HepG2 (cell line): ENCODE measurements around the gene GDF11. TPM values are rescaled to one million over a fixed set of nuclear protein-coding genes. Genes with fewer than 3 reads are reported as not detected.
A peak's percentile ranks its signal among the peaks of the same experiment; 100 is the strongest.

Experiments used
- ATF6 ChIP-seq: sonication (generic); formaldehyde crosslinking; conservative IDR thresholded peaks from 2 replicates; pipeline ENCODE4 v1.4.0; 2020; ENCODE audit warnings: missing genetic modification reagents
- CAMTA2 ChIP-seq: sonication (generic); formaldehyde crosslinking; IDR thresholded peaks from 2 replicates; pipeline ENCODE4 v1.4.0; 2020; ENCODE audit warnings: mild to moderate bottlenecking, missing genetic modification reagents, borderline replicate concordance
- HNRNPH1 ChIP-seq: fragments of 200-400 bp; formaldehyde crosslinking; optimal IDR thresholded peaks from 2 replicates; pipeline ENCODE3; 2017; ENCODE audit warnings: mild to moderate bottlenecking, low read depth, low read length
- NONO ChIP-seq, 2 experiments: fragments of 450-650 bp in 1 of 2; sonication (generic) in 1 of 2; formaldehyde crosslinking in 1 of 2; IDR thresholded peaks in 1 of 2; conservative IDR thresholded peaks in 1 of 2; 2 replicates each; pipeline versions ENCODE4 v1.6.1 to v1.8.0; 2017 to 2022; ENCODE audit warnings: mild to moderate bottlenecking in 1 of 2, missing genetic modification reagents in 1 of 2, moderate library complexity in 1 of 2
- PLSCR1 ChIP-seq: sonication (generic); formaldehyde crosslinking; IDR thresholded peaks from 2 replicates; pipeline ENCODE4 v1.5.0; 2020; ENCODE audit warnings: missing genetic modification reagents, mild to moderate bottlenecking, borderline replicate concordance
- TOE1 ChIP-seq: sonication (generic); formaldehyde crosslinking; IDR thresholded peaks from 2 replicates; pipeline ENCODE4 v1.4.0; 2020; ENCODE audit warnings: mild to moderate bottlenecking, missing genetic modification reagents
- WIZ ChIP-seq: sonication (generic); formaldehyde crosslinking; IDR thresholded peaks from 2 replicates; pipeline ENCODE4 v1.5.1; 2020; ENCODE audit warnings: mild to moderate bottlenecking, missing genetic modification reagents
- ZC3H13 ChIP-seq: sonication (generic); formaldehyde crosslinking; IDR thresholded peaks from 2 replicates; pipeline ENCODE4 v1.8.1; 2023; ENCODE audit warnings: mild to moderate bottlenecking, missing genetic modification reagents, moderate library complexity
- ZFP1 ChIP-seq: IDR thresholded peaks from 2 replicates; pipeline ENCODE4 v1.6.1; 2016
- ZNF30 ChIP-seq: sonication (generic); formaldehyde crosslinking; IDR thresholded peaks from 2 replicates; pipeline ENCODE4 v1.5.0; 2020; ENCODE audit warnings: mild to moderate bottlenecking, missing genetic modification reagents
- ZNF564 ChIP-seq: sonication (generic); formaldehyde crosslinking; IDR thresholded peaks from 2 replicates; pipeline ENCODE4 v1.8.1; 2023; ENCODE audit warnings: mild to moderate bottlenecking, missing genetic modification reagents
- ZNF567 ChIP-seq: sonication (generic); formaldehyde crosslinking; IDR thresholded peaks from 2 replicates; pipeline ENCODE4 v1.8.1; 2023; ENCODE audit warnings: mild to moderate bottlenecking, missing genetic modification reagents, borderline replicate concordance
- ZNF570 ChIP-seq: sonication (generic); formaldehyde crosslinking; IDR thresholded peaks from 2 replicates; pipeline ENCODE4 v1.4.0; 2020; ENCODE audit warnings: mild to moderate bottlenecking, missing genetic modification reagents, borderline replicate concordance
- ZNF766 ChIP-seq: sonication (generic); formaldehyde crosslinking; IDR thresholded peaks from 2 replicates; pipeline ENCODE4 v1.5.0; 2020; ENCODE audit warnings: missing genetic modification reagents, borderline replicate concordance
- ZSCAN30 ChIP-seq: sonication (generic); formaldehyde crosslinking; IDR thresholded peaks from 2 replicates; pipeline ENCODE4 v1.5.0; 2020; ENCODE audit warnings: mild to moderate bottlenecking, missing genetic modification reagents
- polyA plus RNA-seq, 8 experiments: library from polyadenylated mRNA; depleted of rRNA in 3 of 8; stranded (reverse) in 7 of 8; unstranded in 1 of 8; fragments of >200 nt; fragmentation: Illumina TruSeq in 4 of 8; extraction: Trizol in 4 of 8; gene quantifications; 2 replicates each; pipeline versions ENCODE4 v1.2.1 to v1.2.3, GENCODE V29; 2011 to 2016; ENCODE audit warnings: low read depth in 4 of 8, missing spikeins in 1 of 8, mixed read lengths in 1 of 8; ENCODE audit not compliant: insufficient read depth in 1 of 8
- total RNA-seq, 5 experiments: library from RNA; depleted of rRNA; stranded (reverse); fragments of >200 nt; fragmentation: Illumina TruSeq; extraction: Trizol; gene quantifications; 2 replicates each; pipeline ENCODE4 v1.2.3, GENCODE V29; 2016; ENCODE audit warnings: low read depth in 1 of 5
- TF ChIP-seq, protein P1 (sequence below), 2 experiments: sonication (generic) in 1 of 2; formaldehyde crosslinking in 1 of 2; IDR thresholded peaks; 2 replicates each; pipeline versions ENCODE4 v1.4.0 to v1.6.1; 2016 to 2020; ENCODE audit warnings: borderline replicate concordance in 1 of 2, low read depth in 1 of 2, mild to moderate bottlenecking in 1 of 2, missing genetic modification reagents in 1 of 2
- TF ChIP-seq, protein P2 (sequence below): sonication (generic); formaldehyde crosslinking; IDR thresholded peaks from 2 replicates; pipeline ENCODE4 v1.8.0; 2023; ENCODE audit warnings: mild to moderate bottlenecking, missing genetic modification reagents

GDF11 gene
- total and polyA plus RNA-seq, 2 of the 13 experiments (the other 11 are each of a cell fraction or from before 2014, with no cell fraction given) = 0.63 to 1.5 TPM

- TF ChIP-seq, protein P1, sequence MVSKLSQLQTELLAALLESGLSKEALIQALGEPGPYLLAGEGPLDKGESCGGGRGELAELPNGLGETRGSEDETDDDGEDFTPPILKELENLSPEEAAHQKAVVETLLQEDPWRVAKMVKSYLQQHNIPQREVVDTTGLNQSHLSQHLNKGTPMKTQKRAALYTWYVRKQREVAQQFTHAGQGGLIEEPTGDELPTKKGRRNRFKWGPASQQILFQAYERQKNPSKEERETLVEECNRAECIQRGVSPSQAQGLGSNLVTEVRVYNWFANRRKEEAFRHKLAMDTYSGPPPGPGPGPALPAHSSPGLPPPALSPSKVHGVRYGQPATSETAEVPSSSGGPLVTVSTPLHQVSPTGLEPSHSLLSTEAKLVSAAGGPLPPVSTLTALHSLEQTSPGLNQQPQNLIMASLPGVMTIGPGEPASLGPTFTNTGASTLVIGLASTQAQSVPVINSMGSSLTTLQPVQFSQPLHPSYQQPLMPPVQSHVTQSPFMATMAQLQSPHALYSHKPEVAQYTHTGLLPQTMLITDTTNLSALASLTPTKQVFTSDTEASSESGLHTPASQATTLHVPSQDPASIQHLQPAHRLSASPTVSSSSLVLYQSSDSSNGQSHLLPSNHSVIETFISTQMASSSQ (IDR thresholded peaks at IDR 0.05; ENCODE audit: low read depth) = no peak
- TF ChIP-seq, protein P1 (CRISPR knock-in tag; IDR thresholded peaks at IDR 0.05; ENCODE audit: borderline replicate concordance) = peak; percentile 11; the same call in 1 of the 2 replicates
- TF ChIP-seq ATF6 (CRISPR knock-in tag) (no peak), ZFP1 (CRISPR knock-in tag) (no peak), ZC3H13 (peak; percentile 43; the same call in 1 of the 2 replicates), ZNF570 (CRISPR knock-in tag) (no peak), CAMTA2 (CRISPR knock-in tag) (no peak), ZNF564 (CRISPR knock-in tag) (peak; percentile 41; the same call in 1 of the 2 replicates), ZNF567 (CRISPR knock-in tag) (no peak), ZNF766 (CRISPR knock-in tag) (no peak; the same call in 1 of the 2 replicates), NONO (IDR thresholded peaks at IDR 0.05) (no peak), NONO (CRISPR knock-in tag; conservative IDR thresholded peaks at IDR 0.05) (peak; percentile 52; the same call in 1 of the 2 replicates), TOE1 (CRISPR knock-in tag) (no peak), PLSCR1 (CRISPR knock-in tag) (no peak), HNRNPH1 (no peak), ZNF30 (CRISPR knock-in tag) (no peak), ZSCAN30 (CRISPR knock-in tag) (no peak), WIZ (CRISPR knock-in tag) (0 out of 2 replicates have a peak, but pooled peaks have one; percentile 18)
- TF ChIP-seq, protein P2, sequence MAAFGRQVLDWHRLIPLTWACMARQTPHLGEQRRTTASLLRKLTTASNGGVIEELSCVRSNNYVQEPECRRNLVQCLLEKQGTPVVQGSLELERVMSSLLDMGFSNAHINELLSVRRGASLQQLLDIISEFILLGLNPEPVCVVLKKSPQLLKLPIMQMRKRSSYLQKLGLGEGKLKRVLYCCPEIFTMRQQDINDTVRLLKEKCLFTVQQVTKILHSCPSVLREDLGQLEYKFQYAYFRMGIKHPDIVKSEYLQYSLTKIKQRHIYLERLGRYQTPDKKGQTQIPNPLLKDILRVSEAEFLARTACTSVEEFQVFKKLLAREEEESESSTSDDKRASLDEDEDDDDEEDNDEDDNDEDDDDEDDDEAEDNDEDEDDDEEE (CRISPR knock-in tag) = peak; percentile 43; the same call in 1 of the 2 replicates
Observed at GRCh38 chr12:55728939-55729818, 13.7 kb upstream of the GDF11 start, which contains the start of gene CD63 (continued).
